Endothelial cell of umbilical vein (primary cell): Measurements from ENCODE around the gene TMEFF1. TPM values are rescaled to one million over a fixed set of nuclear protein-coding genes. Genes with fewer than 3 reads are reported as not detected.

ENCODE experiments used
- BruUV-seq: library from RNA; stranded (reverse); fragments of 400-500 nt; replicated peaks from 2 replicates; lab custom pipeline; 2021; lab: Mats Ljungman, UMichigan
- CTCF ChIA-PET: fragments of 300-600, 350-600 bp; sonication (Branson Sonifier 250); formaldehyde crosslinking; loops from one replicate; lab custom pipeline; 2021; ENCODE audit warnings: antibody characterized with exemption, inconsistent platforms; lab: Charles Lee
- POLR2A ChIA-PET: fragments of 300-600, 350-600 bp; sonication (Branson Sonifier 250); formaldehyde crosslinking; loops from one replicate; lab custom pipeline; 2021; ENCODE audit warnings: antibody characterized with exemption, inconsistent platforms; lab: Charles Lee
- DNase-seq: peaks from one replicate; pipeline ENCODE4 v3.0.0-alpha.2; 2011; ENCODE audit warnings: low read depth, low spot score
- FAIRE-seq: peaks from 2 replicates; lab custom pipeline; 2011; peaks lifted over from hg19 to GRCh38; lab: Jason Lieb, UNC
- H2AFZ ChIP-seq: 2 replicates; pipeline ENCODE4 v1.6.0; 2012; ENCODE audit warnings: low read depth, low read length, control low read depth, inconsistent platforms
- H3K27ac ChIP-seq: 2 replicates; pipeline ENCODE4 v1.5.1; 2011; ENCODE audit warnings: low read depth, mild to moderate bottlenecking, control low read depth, low read length, moderate library complexity; ENCODE audit not compliant: insufficient read depth
- H3K27me3 ChIP-seq, 2 experiments: 2 replicates each; pipeline versions ENCODE4 v1.6.0 to v1.6.1; 2011; ENCODE audit warnings: low read length in 2 of 2, mixed read lengths in 1 of 2; ENCODE audit not compliant: control insufficient read depth in 2 of 2, insufficient read depth in 2 of 2
- H3K36me3 ChIP-seq, 2 experiments: 2 replicates in 1 of 2; 3 replicates in 1 of 2; pipeline ENCODE4 v1.5.1; 2011; ENCODE audit warnings: low read length in 2 of 2, mild to moderate bottlenecking in 1 of 2, moderate library complexity in 1 of 2; ENCODE audit not compliant: control insufficient read depth in 2 of 2, insufficient read depth in 2 of 2; ENCODE audit errors: extremely low read depth in 1 of 2
- H3K4me1 ChIP-seq: 3 replicates; pipeline ENCODE4 v1.5.1; 2011; ENCODE audit warnings: mild to moderate bottlenecking, low read length; ENCODE audit not compliant: control insufficient read depth, insufficient read depth; ENCODE audit errors: extremely low read depth
- H3K4me2 ChIP-seq: 2 replicates; pipeline ENCODE4 v1.6.1; 2011; ENCODE audit warnings: low read length, control low read depth, mixed read lengths; ENCODE audit not compliant: insufficient read depth
- H3K4me3 ChIP-seq, 3 experiments: fragments of 200-600 bp in 1 of 3; sonication (generic), shearing (Covaris generic) in 1 of 3; replicated peaks in 1 of 3; 2 replicates each; pipeline ENCODE4 v1.5.1; 2011 to 2016; ENCODE audit warnings: control low read depth in 3 of 3, low read length in 3 of 3, mild to moderate bottlenecking in 2 of 3, inconsistent platforms in 1 of 3, low read depth in 1 of 3, moderate library complexity in 1 of 3; ENCODE audit not compliant: insufficient read depth in 1 of 3
- H3K79me2 ChIP-seq: 2 replicates; pipeline ENCODE4 v1.6.0; 2012; ENCODE audit warnings: low read length, inconsistent platforms; ENCODE audit not compliant: control insufficient read depth, insufficient read depth
- H3K9ac ChIP-seq: replicated peaks from 2 replicates; pipeline ENCODE3; 2011; ENCODE audit warnings: low read length, control low read depth; ENCODE audit not compliant: insufficient read depth; ENCODE audit errors: extremely low read depth
- H3K9me1 ChIP-seq: replicated peaks from 3 replicates; pipeline ENCODE4 v1.6.0; 2011; ENCODE audit warnings: mild to moderate bottlenecking, low read length; ENCODE audit not compliant: control insufficient read depth, insufficient read depth; ENCODE audit errors: extremely low read depth
- H3K9me3 ChIP-seq: replicated peaks from 2 replicates; pipeline ENCODE4 v1.5.1; 2012; ENCODE audit warnings: low read length, inconsistent platforms; ENCODE audit not compliant: control insufficient read depth, insufficient read depth
- H4K20me1 ChIP-seq: replicated peaks from 2 replicates; pipeline ENCODE3; 2011; ENCODE audit warnings: mild to moderate bottlenecking, low read length; ENCODE audit not compliant: control insufficient read depth, insufficient read depth; ENCODE audit errors: extremely low read depth
- CTCF ChIP-seq, 2 donors: IDR thresholded peaks; 1 replicate in 1 of 2; 2 replicates in 1 of 2; pipeline ENCODE4 v1.5.1; 2011; ENCODE audit warnings: low read length in 2 of 2, mild to moderate bottlenecking in 2 of 2, moderate library complexity in 2 of 2, control low read depth in 1 of 2, inconsistent platforms in 1 of 2, low read depth in 1 of 2; ENCODE audit not compliant: insufficient read depth in 1 of 2; ENCODE audit errors: extremely low read depth in 1 of 2
- EZH2 ChIP-seq: IDR thresholded peaks from 2 replicates; pipeline ENCODE4 v1.6.1; 2012; ENCODE audit warnings: borderline replicate concordance, low read depth, mild to moderate bottlenecking, moderate library complexity, low read length, inconsistent platforms; ENCODE audit not compliant: severe bottlenecking
- FOS ChIP-seq: IDR thresholded peaks from 2 replicates; pipeline ENCODE4 v1.6.1; 2011; ENCODE audit warnings: mild to moderate bottlenecking, low read length, moderate library complexity, borderline replicate concordance; ENCODE audit not compliant: insufficient read depth
- GATA2 ChIP-seq: IDR thresholded peaks from 2 replicates; pipeline ENCODE4 v1.7.0; 2011; ENCODE audit warnings: low read depth, mild to moderate bottlenecking, moderate library complexity, mixed read lengths, low read length; ENCODE audit not compliant: insufficient read length, insufficient read depth
- JUN ChIP-seq: IDR thresholded peaks from 2 replicates; pipeline ENCODE4 v1.6.1; 2011; ENCODE audit warnings: borderline replicate concordance, low read depth; ENCODE audit not compliant: insufficient read length, insufficient read depth
- MAX ChIP-seq: IDR thresholded peaks from 2 replicates; pipeline ENCODE4 v1.6.1; 2011; ENCODE audit not compliant: insufficient read depth, insufficient read length
- MYC ChIP-seq: IDR thresholded peaks from one replicate; pipeline ENCODE4 v1.6.1; 2011; ENCODE audit warnings: mild to moderate bottlenecking, low read depth, low read length
- POLR2A ChIP-seq: IDR thresholded peaks from 2 replicates; pipeline ENCODE4 v1.6.1; 2012; ENCODE audit warnings: low read depth, mild to moderate bottlenecking, control low read depth, low read length
- POLR2AphosphoS5 ChIP-seq: IDR thresholded peaks from 2 replicates; pipeline ENCODE4 v1.6.1; 2012; ENCODE audit warnings: low read depth, mild to moderate bottlenecking, control low read depth, low read length, moderate library complexity; ENCODE audit not compliant: insufficient read depth
- dilution Hi-C: fragments of 300-500 bp; cut with MboI; formaldehyde crosslinking; loops from one replicate; pipeline ENCODE4 v1.15.0; 2019; ENCODE audit warnings: low sequenced_read_pairs; ENCODE audit not compliant: extremely low pct_ligation_motif_present
- intact Hi-C: fragments of 100-400 bp; cut with micrococcal nuclease; formaldehyde crosslinking; loops from one replicate; pipeline ENCODE4 v1.10.0; 2022
- polyA plus RNA-seq, 4 experiments: library from polyadenylated mRNA; depleted of rRNA in 3 of 4; stranded (reverse) in 3 of 4; unstranded in 1 of 4; fragments of >200 nt; gene quantifications; 2 replicates each; pipeline versions ENCODE4 v1.2.1 to v1.2.3, GENCODE V29; 2011 to 2012; ENCODE audit warnings: missing spikeins in 1 of 4
- total RNA-seq: library from RNA; stranded (reverse); gene quantifications from 2 replicates; pipeline ENCODE4 v1.2.3, GENCODE V29; 2021

Gene TMEFF1
- total and polyA plus RNA-seq, 2 donors (not counting 3 experiments of a cell fraction or from before 2014, with no cell fraction given), result 3.0 to 14.6 TPM

- TF ChIP-seq FOS (no peak), MYC (no peak), EZH2 (no peak)
- DNase-seq, result peak; percentile 15
- BruUV-seq, result no TSS peak
- ChIA-PET POLR2A (no interaction called here), CTCF (interaction anchor here (0.8 kb wide), 1 partner anchor 29 kb away, joined by 3 read pairs; no protein-coding TSS in a partner anchor)
- intact Hi-C loops (loop anchor here (10.0 kb wide), 1 partner anchor 450 kb away; no protein-coding TSS in a partner anchor), dilution Hi-C loops (no loop called here)
- H3K27ac ChIP-seq, result no peak overlapping the region
- H3K4me2 ChIP-seq, result peak overlapping the region; percentile 86
- no peaks in the 10 kb centered on the region for H3K79me2 ChIP-seq
- peak overlapping the region; percentile 49 to 85 (median 51) for H3K4me3 ChIP-seq
- H3K9ac ChIP-seq, result peak overlapping the region; percentile 19
- no peak for FAIRE-seq
- peaks cover 3% of the 10 kb centered on the region for H3K4me1 ChIP-seq
- H2AFZ ChIP-seq, result peak overlapping the region; percentile 97
- H3K27me3 ChIP-seq, result no peaks in the 10 kb centered on the region
- no peaks in the 10 kb centered on the region for H3K9me1 ChIP-seq
- no peaks in the 10 kb centered on the region for H3K9me3 ChIP-seq
- H4K20me1 ChIP-seq, result no peaks in the 10 kb centered on the region
- H3K36me3 ChIP-seq, result no peaks in the 10 kb centered on the region
Measured at GRCh38 chr9:100474082-100474923, 1.4 kb downstream of the TMEFF1 start.

- CTCF ChIA-PET, result interaction anchor here (0.8 kb wide), 1 partner anchor 29 kb away, joined by 3 read pairs; no protein-coding TSS in a partner anchor
- intact Hi-C loops (loop anchor here (10.0 kb wide), 1 partner anchor 450 kb away; no protein-coding TSS in a partner anchor), dilution Hi-C loops (no loop called here)
- Histone ChIP-seq H2AFZ (no peak overlapping the region), H3K9ac (no peak overlapping the region), H3K4me1 (peaks cover 3% of the 10 kb centered on the region), H3K4me3 (no peak overlapping the region), H4K20me1 (no peaks in the 10 kb centered on the region), H3K27ac (no peak overlapping the region), H3K27me3 (no peaks in the 10 kb centered on the region), H3K9me3 (no peaks in the 10 kb centered on the region), H3K4me2 (no peak overlapping the region), H3K9me1 (no peaks in the 10 kb centered on the region), H3K79me2 (no peaks in the 10 kb centered on the region), H3K36me3 (no peaks in the 10 kb centered on the region)
- DNase-seq (no peak), FAIRE-seq (no peak)
- TSS peak; percentile 14 for BruUV-seq
- TF ChIP-seq MAX (no peak), CTCF (IDR thresholded peaks at IDR 0.05; ENCODE audit: extremely low read depth in 1 of 2, insufficient read depth in 1 of 2, low read depth in 1 of 2, low read length in 2 of 2) (no peak), JUN (no peak), EZH2 (no peak), FOS (no peak), MYC (no peak), POLR2A (no peak), GATA2 (no peak), POLR2AphosphoS5 (no peak)
- POLR2A ChIA-PET, result no interaction called here
Measured at GRCh38 chr9:100474924-100475276, 2.0 kb downstream of the TMEFF1 start.
